SK-N-SH (cell line): ENCODE results near the gene OR2H2.

Experiments
- EP300 ChIP-seq, 2 experiments: IDR thresholded peaks; 2 replicates each; pipeline versions ENCODE4 v1.4.0 to v1.6.1; 2012; ENCODE audit warnings: borderline replicate concordance in 1 of 2, low read depth in 1 of 2, low read length in 1 of 2
- EZH2phosphoT487 ChIP-seq: fragments of 200-600 bp; sonication (generic); IDR thresholded peaks from 2 replicates; pipeline ENCODE4 v1.6.1; 2017; ENCODE audit warnings: low read depth, mixed run types, mild to moderate bottlenecking, antibody characterized with exemption, moderate library complexity, borderline replicate concordance
- POLR2AphosphoS5 ChIP-seq: IDR thresholded peaks from 2 replicates; pipeline ENCODE4 v1.6.1; 2012; ENCODE audit warnings: low read depth, low read length
- SIN3A ChIP-seq: IDR thresholded peaks from 2 replicates; pipeline ENCODE4 v1.6.1; 2012; ENCODE audit warnings: low read depth, mild to moderate bottlenecking, low read length, moderate library complexity, borderline replicate concordance
- YY1 ChIP-seq: IDR thresholded peaks from 2 replicates; pipeline ENCODE4 v1.4.0; 2012; ENCODE audit warnings: low read depth, mild to moderate bottlenecking
- TF ChIP-seq, protein P1 (sequence below): fragments of 200-600 bp; sonication (generic); IDR thresholded peaks from 2 replicates; pipeline ENCODE4 v1.6.1; 2017; ENCODE audit warnings: antibody characterized with exemption, mild to moderate bottlenecking, moderate library complexity
- TF ChIP-seq, protein P2 (sequence below): IDR thresholded peaks from 2 replicates; pipeline ENCODE4 v1.4.0; 2012; ENCODE audit warnings: low read depth
- TF ChIP-seq, protein P3 (sequence below): IDR thresholded peaks from 2 replicates; pipeline ENCODE4; 2012

DNA sequence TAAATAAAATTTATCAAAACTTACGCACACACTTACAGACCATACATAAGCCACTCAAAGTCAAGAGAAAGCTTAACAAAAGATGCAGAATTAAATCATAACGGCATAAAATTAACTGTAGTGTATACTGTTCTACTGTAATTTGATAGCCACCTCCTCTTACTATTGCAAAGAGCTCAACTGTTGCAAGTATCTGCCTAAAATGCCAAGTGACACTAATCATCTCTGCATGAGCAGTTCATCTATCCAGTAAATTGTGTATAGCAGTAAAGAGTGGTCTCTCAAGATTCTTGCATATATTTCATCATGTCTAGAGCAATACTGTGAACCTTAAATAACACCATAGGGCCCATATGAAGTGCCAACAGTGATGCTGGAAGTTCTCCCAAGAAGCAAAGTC, 12.3 kb downstream of the OR2H2 start:
- TF ChIP-seq, protein P1, sequence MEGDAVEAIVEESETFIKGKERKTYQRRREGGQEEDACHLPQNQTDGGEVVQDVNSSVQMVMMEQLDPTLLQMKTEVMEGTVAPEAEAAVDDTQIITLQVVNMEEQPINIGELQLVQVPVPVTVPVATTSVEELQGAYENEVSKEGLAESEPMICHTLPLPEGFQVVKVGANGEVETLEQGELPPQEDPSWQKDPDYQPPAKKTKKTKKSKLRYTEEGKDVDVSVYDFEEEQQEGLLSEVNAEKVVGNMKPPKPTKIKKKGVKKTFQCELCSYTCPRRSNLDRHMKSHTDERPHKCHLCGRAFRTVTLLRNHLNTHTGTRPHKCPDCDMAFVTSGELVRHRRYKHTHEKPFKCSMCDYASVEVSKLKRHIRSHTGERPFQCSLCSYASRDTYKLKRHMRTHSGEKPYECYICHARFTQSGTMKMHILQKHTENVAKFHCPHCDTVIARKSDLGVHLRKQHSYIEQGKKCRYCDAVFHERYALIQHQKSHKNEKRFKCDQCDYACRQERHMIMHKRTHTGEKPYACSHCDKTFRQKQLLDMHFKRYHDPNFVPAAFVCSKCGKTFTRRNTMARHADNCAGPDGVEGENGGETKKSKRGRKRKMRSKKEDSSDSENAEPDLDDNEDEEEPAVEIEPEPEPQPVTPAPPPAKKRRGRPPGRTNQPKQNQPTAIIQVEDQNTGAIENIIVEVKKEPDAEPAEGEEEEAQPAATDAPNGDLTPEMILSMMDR = no peak
- TF ChIP-seq EP300 (IDR thresholded peaks at IDR 0.05; ENCODE audit: borderline replicate concordance in 1 of 2, low read depth in 1 of 2, low read length in 1 of 2) = no peak
- TF ChIP-seq, protein P2, sequence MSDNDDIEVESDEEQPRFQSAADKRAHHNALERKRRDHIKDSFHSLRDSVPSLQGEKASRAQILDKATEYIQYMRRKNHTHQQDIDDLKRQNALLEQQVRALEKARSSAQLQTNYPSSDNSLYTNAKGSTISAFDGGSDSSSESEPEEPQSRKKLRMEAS = no peak
- no peak for TF ChIP-seq POLR2AphosphoS5
- TF ChIP-seq SIN3A = no peak
- no peak for TF ChIP-seq EZH2phosphoT487
- TF ChIP-seq YY1 = no peak
- TF ChIP-seq, protein P3, sequence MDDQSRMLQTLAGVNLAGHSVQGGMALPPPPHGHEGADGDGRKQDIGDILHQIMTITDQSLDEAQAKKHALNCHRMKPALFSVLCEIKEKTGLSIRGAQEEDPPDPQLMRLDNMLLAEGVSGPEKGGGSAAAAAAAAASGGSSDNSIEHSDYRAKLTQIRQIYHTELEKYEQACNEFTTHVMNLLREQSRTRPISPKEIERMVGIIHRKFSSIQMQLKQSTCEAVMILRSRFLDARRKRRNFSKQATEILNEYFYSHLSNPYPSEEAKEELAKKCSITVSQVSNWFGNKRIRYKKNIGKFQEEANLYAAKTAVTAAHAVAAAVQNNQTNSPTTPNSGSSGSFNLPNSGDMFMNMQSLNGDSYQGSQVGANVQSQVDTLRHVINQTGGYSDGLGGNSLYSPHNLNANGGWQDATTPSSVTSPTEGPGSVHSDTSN = no peak
